ENCODE measurements around the gene TMUB1. TPM values are rescaled to one million over a fixed set of nuclear protein-coding genes. Genes with fewer than 3 reads are reported as not detected.
A peak's percentile ranks its signal among the peaks of the same experiment; 100 is the strongest.

The TMUB1 gene
- total RNA-seq, 3 donors from 2014 or later (not counting 1 experiment from before 2014, with no cell fraction given): 44.1 to 49.8 (median 47.3) TPM

- ATAC-seq: no peak
- Mint-ChIP-seq H3K27ac (no peak overlapping the region), H3K36me3 (no peaks in the 10 kb centered on the region)
Measured at GRCh38 chr7:151118108-151119054, 35.1 kb upstream of the TMUB1 start.

GRCh38 chr7:151117565-151117964, 34.3 kb upstream of the TMUB1 start:
- intact Hi-C loops (cut with micrococcal nuclease): no loop called here
- 70% methylated on average over 12 of the region's 12 CpGs for WGBS (ENCODE audit: insufficient coverage)

More at GRCh38 chr7:151118108-151119054, 35.1 kb upstream of the TMUB1 start:
- Mint-ChIP-seq H3K27me3 (ENCODE audit: low read depth in 2 of 2) (no peaks in the 10 kb centered on the region), H3K4me1 (peaks cover 0 to 10% of the 10 kb centered on the region in 2 donors), H3K4me3 (no peak overlapping the region), H3K9me3 (no peaks in the 10 kb centered on the region)
- no peak overlapping the region for H3K4me3 ChIP-seq (ENCODE audit: low read length)
- intact Hi-C loops (cut with micrococcal nuclease): no loop called here
- H3K27ac ChIP-seq (ENCODE audit: low read length): no peak overlapping the region
- no peaks in the 10 kb centered on the region for H3K9me3 ChIP-seq (ENCODE audit: control insufficient read depth, insufficient read depth, low read length)
- 94% methylated on average over 38 of the region's 38 CpGs for WGBS (ENCODE audit: insufficient coverage)
- peaks cover 3% of the 10 kb centered on the region for H3K4me1 ChIP-seq (ENCODE audit: control insufficient read depth, insufficient read depth, low read length)
- DNase-seq: no peak
- no peak for TF ChIP-seq CTCF (IDR thresholded peaks at IDR 0.05)
- peaks cover 10% of the 10 kb centered on the region for H3K36me3 ChIP-seq (ENCODE audit: control insufficient read depth, insufficient read depth, low read length)
- H3K27me3 ChIP-seq (ENCODE audit: control insufficient read depth, insufficient read depth, low read length): peaks cover 2% of the 10 kb centered on the region

GRCh38 chr7:151116603-151117440, 33.5 kb upstream of the TMUB1 start:
- H3K36me3 ChIP-seq (ENCODE audit: control insufficient read depth, insufficient read depth, low read length): peaks cover 10% of the 10 kb centered on the region
- Mint-ChIP-seq H3K27me3 (ENCODE audit: low read depth in 2 of 2) (no peaks in the 10 kb centered on the region), H3K27ac (no peak overlapping the region), H3K4me1 (peaks cover 0 to 8% of the 10 kb centered on the region in 2 donors), H3K4me3 (peak overlapping the region; percentile 46), H3K36me3 (no peaks in the 10 kb centered on the region), H3K9me3 (no peaks in the 10 kb centered on the region)
- no peak for ATAC-seq
- TF ChIP-seq CTCF (IDR thresholded peaks at IDR 0.05): no peak
- H3K4me1 ChIP-seq (ENCODE audit: control insufficient read depth, insufficient read depth, low read length): peaks cover 3% of the 10 kb centered on the region
- no peak for DNase-seq
- intact Hi-C loops (cut with micrococcal nuclease): no loop called here
- H3K9me3 ChIP-seq (ENCODE audit: control insufficient read depth, insufficient read depth, low read length): no peaks in the 10 kb centered on the region
- WGBS (ENCODE audit: insufficient coverage): 96% methylated on average over 26 of the region's 27 CpGs
- peaks cover 2% of the 10 kb centered on the region for H3K27me3 ChIP-seq (ENCODE audit: control insufficient read depth, insufficient read depth, low read length)
- no peak overlapping the region for H3K4me3 ChIP-seq (ENCODE audit: low read length)
- H3K27ac ChIP-seq (ENCODE audit: low read length): no peak overlapping the region

More at GRCh38 chr7:151117565-151117964, 34.3 kb upstream of the TMUB1 start:
- Mint-ChIP-seq H3K36me3 (no peaks in the 10 kb centered on the region), H3K27ac (no peak overlapping the region), H3K9me3 (no peaks in the 10 kb centered on the region), H3K4me3 (no peak overlapping the region), H3K4me1 (peaks cover 0 to 10% of the 10 kb centered on the region in 2 donors), H3K27me3 (ENCODE audit: low read depth in 2 of 2) (no peaks in the 10 kb centered on the region)
- peaks cover 3% of the 10 kb centered on the region for H3K4me1 ChIP-seq (ENCODE audit: control insufficient read depth, insufficient read depth, low read length)
- H3K27ac ChIP-seq (ENCODE audit: low read length): no peak overlapping the region
- no peak overlapping the region for H3K4me3 ChIP-seq (ENCODE audit: low read length)
- no peak for TF ChIP-seq CTCF (IDR thresholded peaks at IDR 0.05)
- peak in 1 of 2 donors; percentile 74 for DNase-seq
- H3K9me3 ChIP-seq (ENCODE audit: control insufficient read depth, insufficient read depth, low read length): no peaks in the 10 kb centered on the region
- peaks cover 10% of the 10 kb centered on the region for H3K36me3 ChIP-seq (ENCODE audit: control insufficient read depth, insufficient read depth, low read length)
- no peak for ATAC-seq
- H3K27me3 ChIP-seq (ENCODE audit: control insufficient read depth, insufficient read depth, low read length): peaks cover 2% of the 10 kb centered on the region

Data from natural killer cell (primary cell).